PFSK-1 (cell line): ENCODE measurements around the gene ZBTB34.

ENCODE experiments used
- FOXP2 ChIP-seq: optimal IDR thresholded peaks from 2 replicates; pipeline ENCODE3; 2011; ENCODE audit warnings: borderline replicate concordance, control low read depth, inconsistent platforms; ENCODE audit not compliant: insufficient read depth; ENCODE audit errors: extremely low read length, extremely low read depth
- POLR2AphosphoS5 ChIP-seq: IDR thresholded peaks from 2 replicates; pipeline ENCODE4 v1.6.1; 2012; ENCODE audit warnings: low read depth, mild to moderate bottlenecking, control low read depth, low read length, moderate library complexity
- REST ChIP-seq, 2 experiments: IDR thresholded peaks; 2 replicates each; pipeline versions ENCODE4 v1.6.1 to v1.8.0; 2011 to 2012; ENCODE audit warnings: low read depth in 2 of 2, low read length in 2 of 2, control low read depth in 1 of 2, inconsistent platforms in 1 of 2, mild to moderate bottlenecking in 1 of 2, moderate library complexity in 1 of 2; ENCODE audit not compliant: insufficient read depth in 1 of 2
- SIN3A ChIP-seq: IDR thresholded peaks from 2 replicates; pipeline ENCODE4 v1.6.1; 2012; ENCODE audit warnings: mild to moderate bottlenecking, low read length, moderate library complexity, borderline replicate concordance; ENCODE audit not compliant: insufficient read depth
- TAF1 ChIP-seq: IDR thresholded peaks from 2 replicates; pipeline ENCODE4 v1.6.1; 2012; ENCODE audit warnings: low read length, control low read depth, borderline replicate concordance; ENCODE audit not compliant: insufficient read depth

The ZBTB34 gene

GRCh38 chr9:126861707-126862103 lies 1.3 kb downstream of the ZBTB34 start:
- TF ChIP-seq POLR2AphosphoS5 (no peak), TAF1 (no peak), REST (IDR thresholded peaks at IDR 0.05; ENCODE audit: insufficient read depth in 1 of 2, low read depth in 2 of 2, low read length in 2 of 2) (no peak), FOXP2 (no peak), SIN3A (no peak)

GRCh38 chr9:126862104-126862761 lies 1.8 kb downstream of the ZBTB34 start:
- TF ChIP-seq FOXP2 (no peak), REST (IDR thresholded peaks at IDR 0.05; ENCODE audit: insufficient read depth in 1 of 2, low read depth in 2 of 2, low read length in 2 of 2) (no peak), SIN3A (no peak), POLR2AphosphoS5 (no peak), TAF1 (no peak)

GRCh38 chr9:126864771-126865170 lies 4.3 kb downstream of the ZBTB34 start:
- no peak for TF ChIP-seq FOXP2

- TF ChIP-seq REST (IDR thresholded peaks at IDR 0.05; ENCODE audit: insufficient read depth in 1 of 2, low read depth in 2 of 2, low read length in 2 of 2) (no peak), TAF1 (no peak), FOXP2 (no peak), POLR2AphosphoS5 (no peak), SIN3A (no peak)
Measured at GRCh38 chr9:126869368-126869767, 8.9 kb downstream of the ZBTB34 start.

- TF ChIP-seq POLR2AphosphoS5 = no peak
- no peak for TF ChIP-seq TAF1
- no peak for TF ChIP-seq REST (IDR thresholded peaks at IDR 0.05; ENCODE audit: insufficient read depth in 1 of 2, low read depth in 2 of 2, low read length in 2 of 2)
- no peak for TF ChIP-seq SIN3A
- TF ChIP-seq FOXP2 = no peak
Measured at GRCh38 chr9:126872516-126872915, 12.1 kb downstream of the ZBTB34 start.
